ENCODE results near the gene RNGTT. TPM values are rescaled to one million over a fixed set of nuclear protein-coding genes. Genes with fewer than 3 reads are reported as not detected.

The RNGTT gene
- total and polyA plus RNA-seq, 10 of the 15 experiments (the other 5 are each of a cell fraction or from before 2014, with no cell fraction given) = 7.7 to 30.4 (median 22.2) TPM

DNA sequence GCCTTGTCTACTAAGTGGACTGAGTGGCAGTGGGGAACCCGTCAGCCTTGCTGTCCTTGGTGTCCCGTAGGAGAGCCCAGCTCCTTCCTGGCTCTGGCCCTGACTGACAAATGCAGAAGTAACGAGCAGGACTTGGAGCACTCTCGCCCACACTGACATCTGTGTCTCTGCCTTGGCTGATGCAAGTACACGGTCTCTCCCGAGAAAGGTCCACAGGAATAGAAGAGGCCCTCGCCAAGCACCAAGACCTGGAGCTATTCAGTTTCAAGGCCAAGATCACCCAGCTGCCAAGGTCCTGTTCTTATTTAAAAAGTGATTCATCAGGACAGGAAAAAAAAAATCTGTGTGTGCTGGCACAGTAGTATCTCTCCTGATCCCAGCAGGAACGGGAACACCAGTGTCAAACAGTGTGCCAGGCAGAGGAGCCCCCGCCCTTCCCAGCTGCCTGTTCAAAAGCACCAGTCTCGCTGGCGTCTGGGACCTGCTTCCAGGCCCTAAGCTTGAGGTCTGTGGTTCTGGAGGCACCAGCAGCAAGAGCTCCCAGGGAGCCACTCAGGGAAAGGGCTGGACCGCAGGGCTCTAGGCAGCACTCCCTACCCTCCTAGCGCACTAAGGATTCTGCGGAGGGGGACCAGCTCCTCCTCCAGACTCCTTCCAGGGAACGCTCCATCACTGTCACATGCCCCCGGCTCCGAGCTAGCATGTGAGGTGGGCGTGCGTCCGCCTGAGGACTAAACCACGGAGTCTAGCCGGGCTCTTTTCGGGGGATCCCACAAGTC lies 376.9 kb downstream of the RNGTT start:
- no peaks in the 10 kb centered on the region for H3K79me2 ChIP-seq (ENCODE audit: control insufficient read depth, insufficient read depth, low read length)
- no peaks in the 10 kb centered on the region; the same call in 1 of the 3 replicates for H3K9me3 ChIP-seq (replicated peaks; ENCODE audit: control insufficient read depth, insufficient read depth, low read length)
- no peaks in the 10 kb centered on the region for H3K4me1 ChIP-seq (ENCODE audit: control insufficient read depth, insufficient read depth, low read length)
- H3K4me3 ChIP-seq = no peak overlapping the region
- intact Hi-C loops (cut with micrococcal nuclease; ENCODE audit: unreplicated experiment) (no loop called here), in situ Hi-C loops (cut with MboI) (no loop called here)
- no peaks in the 10 kb centered on the region for H3K27me3 ChIP-seq (replicated peaks in 1 of 2; ENCODE audit: control insufficient read depth in 2 of 2, insufficient read depth in 2 of 2, low read length in 1 of 2)
- CTCF ChIA-PET = no interaction called here
- SMC1A ChIA-PET (ENCODE audit: uncharacterized antibody, unreplicated experiment) = no interaction called here
- no peak overlapping the region for H3K27ac ChIP-seq (ENCODE audit: control insufficient read depth, insufficient read depth)
- no peak for TF ChIP-seq IKZF2 (IDR thresholded peaks at IDR 0.05)
- TF ChIP-seq, protein P1, sequence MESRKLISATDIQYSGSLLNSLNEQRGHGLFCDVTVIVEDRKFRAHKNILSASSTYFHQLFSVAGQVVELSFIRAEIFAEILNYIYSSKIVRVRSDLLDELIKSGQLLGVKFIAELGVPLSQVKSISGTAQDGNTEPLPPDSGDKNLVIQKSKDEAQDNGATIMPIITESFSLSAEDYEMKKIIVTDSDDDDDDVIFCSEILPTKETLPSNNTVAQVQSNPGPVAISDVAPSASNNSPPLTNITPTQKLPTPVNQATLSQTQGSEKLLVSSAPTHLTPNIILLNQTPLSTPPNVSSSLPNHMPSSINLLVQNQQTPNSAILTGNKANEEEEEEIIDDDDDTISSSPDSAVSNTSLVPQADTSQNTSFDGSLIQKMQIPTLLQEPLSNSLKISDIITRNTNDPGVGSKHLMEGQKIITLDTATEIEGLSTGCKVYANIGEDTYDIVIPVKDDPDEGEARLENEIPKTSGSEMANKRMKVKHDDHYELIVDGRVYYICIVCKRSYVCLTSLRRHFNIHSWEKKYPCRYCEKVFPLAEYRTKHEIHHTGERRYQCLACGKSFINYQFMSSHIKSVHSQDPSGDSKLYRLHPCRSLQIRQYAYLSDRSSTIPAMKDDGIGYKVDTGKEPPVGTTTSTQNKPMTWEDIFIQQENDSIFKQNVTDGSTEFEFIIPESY (IDR thresholded peaks at IDR 0.05) = no peak
- POLR2A ChIA-PET = no interaction called here
- RAD21 ChIA-PET (ENCODE audit: unreplicated experiment) = no interaction called here
- DNase-seq (ENCODE audit: low read depth, low spot score) = no peak
- ATAC-seq = no peak
- H3K36me3 ChIP-seq (ENCODE audit: control insufficient read depth in 2 of 2, insufficient read depth in 2 of 2, low read length in 1 of 2) = no peaks in the 10 kb centered on the region
- no peaks in the 10 kb centered on the region for H4K20me1 ChIP-seq (ENCODE audit: control insufficient read depth, insufficient read depth)
- no peak overlapping the region for H3K4me2 ChIP-seq (ENCODE audit: control insufficient read depth, insufficient read depth)
- FAIRE-seq = no peak
- WGBS (ENCODE audit: insufficient coverage, insufficient replicate concordance, low lambda C conversion rate, missing lambda C conversion rate) = 84% methylated on average over 22 of the region's 23 CpGs
- H3K9ac ChIP-seq (ENCODE audit: control insufficient read depth, insufficient read depth, low read length) = no peak overlapping the region
- no peak overlapping the region for H2AFZ ChIP-seq (ENCODE audit: control insufficient read depth, low read depth, low read length)
- BruUV-seq (replicated peaks) = no TSS peak

DNA sequence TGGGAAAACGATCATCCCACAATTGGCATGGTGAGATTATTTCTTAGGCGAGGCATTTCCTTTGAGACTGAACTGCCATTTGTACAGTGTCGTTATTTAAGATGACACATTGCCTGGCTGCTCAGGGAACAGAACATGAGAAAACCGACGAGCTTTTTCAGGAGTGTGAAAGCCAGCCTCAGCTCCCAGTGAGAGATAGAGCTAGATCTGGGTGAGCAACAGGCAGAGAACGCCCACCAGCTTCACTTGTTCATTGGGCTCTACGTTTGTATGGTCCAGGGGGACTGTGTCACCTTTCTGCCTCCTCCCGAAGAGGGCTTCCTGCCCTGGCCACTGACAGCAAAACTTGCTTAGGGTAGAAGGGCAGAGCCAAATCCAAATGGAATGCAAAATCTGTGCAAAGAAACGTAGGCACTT lies 378.1 kb downstream of the RNGTT start:
- POLR2A ChIA-PET = interaction anchor here (0.5 to 0.9 kb wide), 3 partner anchors 17 to 929 kb away, joined by 3 read pairs; no protein-coding TSS in a partner anchor
- Histone ChIP-seq H3K27ac (ENCODE audit: control insufficient read depth, insufficient read depth) (no peak overlapping the region), H3K36me3 (ENCODE audit: control insufficient read depth in 2 of 2, insufficient read depth in 2 of 2, low read length in 1 of 2) (no peaks in the 10 kb centered on the region), H3K9me3 (replicated peaks; ENCODE audit: control insufficient read depth, insufficient read depth, low read length) (no peaks in the 10 kb centered on the region; the same call in 1 of the 3 replicates), H4K20me1 (ENCODE audit: control insufficient read depth, insufficient read depth) (no peaks in the 10 kb centered on the region), H3K4me3 (no peak overlapping the region), H3K4me2 (ENCODE audit: control insufficient read depth, insufficient read depth) (no peak overlapping the region), H3K4me1 (ENCODE audit: control insufficient read depth, insufficient read depth, low read length) (no peaks in the 10 kb centered on the region), H2AFZ (ENCODE audit: control insufficient read depth, low read depth, low read length) (no peak overlapping the region), H3K9ac (ENCODE audit: control insufficient read depth, insufficient read depth, low read length) (no peak overlapping the region), H3K27me3 (replicated peaks in 1 of 2; ENCODE audit: control insufficient read depth in 2 of 2, insufficient read depth in 2 of 2, low read length in 1 of 2) (no peaks in the 10 kb centered on the region), H3K79me2 (ENCODE audit: control insufficient read depth, insufficient read depth, low read length) (no peaks in the 10 kb centered on the region)
- in situ Hi-C loops (cut with MboI) (no loop called here), intact Hi-C loops (cut with micrococcal nuclease; ENCODE audit: unreplicated experiment) (no loop called here)
- SMC1A ChIA-PET (ENCODE audit: uncharacterized antibody, unreplicated experiment) = interaction anchor here (1.1 kb wide), 1 partner anchor 56 kb away, joined by 3 read pairs; no protein-coding TSS in a partner anchor
- RAD21 ChIA-PET (ENCODE audit: unreplicated experiment) = no interaction called here
- TF ChIP-seq NR2C2 (IDR thresholded peaks at IDR 0.05; ENCODE audit: borderline replicate concordance, control insufficient read depth, insufficient read length, low read depth) (no peak), RELA (IDR thresholded peaks at IDR 0.05; ENCODE audit: borderline replicate concordance, partially characterized antibody) (no peak)
- CTCF ChIA-PET = no interaction called here
- DNase-seq (ENCODE audit: low read depth, low spot score) (no peak), FAIRE-seq (no peak), ATAC-seq (no peak)
- 40% methylated on average over 9 of the region's 9 CpGs for WGBS (ENCODE audit: insufficient coverage, insufficient replicate concordance, low lambda C conversion rate, missing lambda C conversion rate)
- no TSS peak for BruUV-seq (replicated peaks)
